Panc1 (cell line): ENCODE data around the gene EIF3B.

ENCODE experiments used
- CTCF ChIP-seq: fragments of 450-650 bp; IDR thresholded peaks from 2 replicates; pipeline ENCODE4 v1.5.1; 2017; ENCODE audit warnings: mild to moderate bottlenecking
- POLR2AphosphoS5 ChIP-seq: IDR thresholded peaks from 2 replicates; pipeline ENCODE4 v1.6.1; 2012; ENCODE audit warnings: mild to moderate bottlenecking, low read depth, low read length, moderate library complexity
- REST ChIP-seq, 2 experiments: IDR thresholded peaks; 2 replicates each; pipeline ENCODE4 v1.6.1; 2011 to 2012; ENCODE audit warnings: low read depth in 2 of 2, control low read depth in 1 of 2, low read length in 1 of 2, mild to moderate bottlenecking in 1 of 2, moderate library complexity in 1 of 2; ENCODE audit not compliant: insufficient read depth in 1 of 2
- SIN3A ChIP-seq: IDR thresholded peaks from 2 replicates; pipeline ENCODE4 v1.6.1; 2012; ENCODE audit warnings: low read depth, mild to moderate bottlenecking, low read length, moderate library complexity, borderline replicate concordance; ENCODE audit not compliant: insufficient read depth

GRCh38 chr7:2386964-2387669 lies 32.5 kb downstream of the EIF3B start:
- no peak for TF ChIP-seq CTCF
- no peak for TF ChIP-seq SIN3A
- TF ChIP-seq POLR2AphosphoS5: no peak
- TF ChIP-seq REST (IDR thresholded peaks at IDR 0.05; ENCODE audit: insufficient read depth in 1 of 2, low read depth in 2 of 2, low read length in 1 of 2): no peak
